GM12878 (cell line): ENCODE data around the gene CRTAP. TPM values are rescaled to one million over a fixed set of nuclear protein-coding genes. Genes with fewer than 3 reads are reported as not detected.

ENCODE experiments used
- ATAC-seq: fragments of 200-7000 bp; cut with Tn5 transposase; 3 replicates; pipeline ENCODE4 v1.9.1; 2020; ENCODE audit warnings: mild to moderate bottlenecking, moderate library complexity
- BruUV-seq: library from RNA; stranded (reverse); fragments of 400-500 nt; replicated peaks from 2 replicates; lab custom pipeline; 2021; lab: Mats Ljungman, UMichigan
- CTCF ChIA-PET: fragments of 300-600 bp; sonication (Branson Sonifier 250); formaldehyde crosslinking; extraction: SDS; loops from one replicate; lab custom pipeline; 2021; ENCODE audit warnings: inconsistent platforms; lab: Yijun Ruan, JAX
- POLR2A ChIA-PET: fragments of 350-600 bp; formaldehyde crosslinking; extraction: SDS; loops from one replicate; lab custom pipeline; 2021; ENCODE audit warnings: inconsistent platforms; lab: Charles Lee
- RAD21 ChIA-PET: fragments of 300-600 bp; sonication (Branson Sonifier 250); formaldehyde crosslinking; loops from one replicate; lab custom pipeline; 2023; ENCODE audit warnings: antibody characterized with exemption; ENCODE audit not compliant: unreplicated experiment; lab: Charles Lee
- SMC1A ChIA-PET: fragments of 300-600 bp; sonication (Branson Sonifier 250); formaldehyde crosslinking; loops from one replicate; lab custom pipeline; 2023; ENCODE audit not compliant: unreplicated experiment, uncharacterized antibody; lab: Charles Lee
- DNase-seq: peaks from one replicate; pipeline ENCODE4 v3.0.0-alpha.2; 2011; ENCODE audit warnings: low read depth, low spot score
- FAIRE-seq: peaks from 3 replicates; lab custom pipeline; 2011; peaks lifted over from hg19 to GRCh38; lab: Jason Lieb, UNC
- H2AFZ ChIP-seq: 2 replicates; pipeline ENCODE4 v1.6.0; 2011; ENCODE audit warnings: low read depth, low read length, control low read depth; ENCODE audit not compliant: control insufficient read depth
- H3K27ac ChIP-seq: 2 replicates; pipeline ENCODE4 v1.5.1; 2011; ENCODE audit warnings: control low read depth; ENCODE audit not compliant: control insufficient read depth, insufficient read depth
- H3K27me3 ChIP-seq, 2 experiments: replicated peaks in 1 of 2; 2 replicates each; pipeline versions ENCODE4 v1.6.0 to v1.6.1; 2011; ENCODE audit warnings: low read length in 1 of 2; ENCODE audit not compliant: control insufficient read depth in 2 of 2, insufficient read depth in 2 of 2
- H3K36me3 ChIP-seq, 2 experiments: 2 replicates each; pipeline ENCODE4 v1.5.1; 2011; ENCODE audit warnings: low read length in 1 of 2; ENCODE audit not compliant: control insufficient read depth in 2 of 2, insufficient read depth in 2 of 2
- H3K4me1 ChIP-seq: 2 replicates; pipeline ENCODE4 v1.6.1; 2011; ENCODE audit warnings: mild to moderate bottlenecking, low read length, moderate library complexity, mixed read lengths; ENCODE audit not compliant: control insufficient read depth, insufficient read depth
- H3K4me2 ChIP-seq: 2 replicates; pipeline ENCODE4 v1.6.0; 2011; ENCODE audit warnings: control low read depth; ENCODE audit not compliant: control insufficient read depth, insufficient read depth
- H3K4me3 ChIP-seq: fragments of 200-600 bp; sonication (generic); 2 replicates; pipeline ENCODE4 v1.5.1; 2016
- H3K79me2 ChIP-seq: 2 replicates; pipeline ENCODE4 v1.6.0; 2011; ENCODE audit warnings: low read length; ENCODE audit not compliant: control insufficient read depth, insufficient read depth
- H3K9ac ChIP-seq: 2 replicates; pipeline ENCODE4 v1.8.0; 2011; ENCODE audit warnings: low read length, control low read depth, mixed read lengths; ENCODE audit not compliant: control insufficient read depth, insufficient read depth
- H3K9me3 ChIP-seq: replicated peaks from 3 replicates; pipeline ENCODE4 v1.5.1; 2011; ENCODE audit warnings: mild to moderate bottlenecking, low read length; ENCODE audit not compliant: control insufficient read depth, insufficient read depth
- H4K20me1 ChIP-seq: 2 replicates; pipeline ENCODE4 v1.6.0; 2011; ENCODE audit not compliant: control insufficient read depth, insufficient read depth
- BCL11A ChIP-seq: IDR thresholded peaks from 2 replicates; pipeline ENCODE4 v1.6.1; 2011; ENCODE audit warnings: low read depth, low read length
- BHLHE40 ChIP-seq, 2 experiments: fragments of 450-650 bp in 1 of 2; IDR thresholded peaks; 2 replicates each; pipeline ENCODE4 v1.6.1; 2011 to 2017; ENCODE audit warnings: low read depth in 2 of 2, borderline replicate concordance in 1 of 2, improper control_type of control experiment in 1 of 2, low read length in 1 of 2, mild to moderate bottlenecking in 1 of 2
- CREB1 ChIP-seq: IDR thresholded peaks from 2 replicates; pipeline ENCODE4 v1.6.1; 2012; ENCODE audit warnings: low read depth, mild to moderate bottlenecking, inconsistent platforms
- CUX1 ChIP-seq: IDR thresholded peaks from 2 replicates; pipeline ENCODE4 v1.6.1; 2012; ENCODE audit warnings: improper control_type of control experiment, low read depth, low read length; ENCODE audit not compliant: insufficient replicate concordance
- HDAC6 ChIP-seq: fragments of 200-600 bp; sonication (generic); IDR thresholded peaks from one replicate; pipeline ENCODE4 v1.8.0; 2017; ENCODE audit warnings: antibody characterized with exemption; ENCODE audit not compliant: unreplicated experiment
- MXI1 ChIP-seq: fragments of 150-350 bp; IDR thresholded peaks from 2 replicates; pipeline ENCODE4 v1.6.1; 2011; ENCODE audit warnings: low read depth, mild to moderate bottlenecking, inconsistent platforms, low read length, improper control_type of control experiment
- NKRF ChIP-seq: fragments of 450-650 bp; conservative IDR thresholded peaks from 2 replicates; pipeline ENCODE4 v1.6.1; 2017; ENCODE audit warnings: mild to moderate bottlenecking, moderate library complexity
- POLR2AphosphoS5 ChIP-seq: IDR thresholded peaks from 2 replicates; pipeline ENCODE4 v1.6.1; 2011; ENCODE audit warnings: mild to moderate bottlenecking, low read length, inconsistent platforms
- RAD51 ChIP-seq: fragments of 450-650 bp; IDR thresholded peaks from 2 replicates; pipeline ENCODE4 v1.6.1; 2016; ENCODE audit warnings: moderate library complexity, mild to moderate bottlenecking, inconsistent platforms
- SRF ChIP-seq, 2 experiments: IDR thresholded peaks; 2 replicates each; pipeline ENCODE4 v1.6.1; 2011; ENCODE audit warnings: low read depth in 2 of 2, low read length in 2 of 2, mild to moderate bottlenecking in 1 of 2, moderate library complexity in 1 of 2
- ZNF207 ChIP-seq: fragments of 450-650 bp; IDR thresholded peaks from 2 replicates; pipeline ENCODE4 v1.6.1; 2014; ENCODE audit warnings: antibody characterized with exemption, mild to moderate bottlenecking, borderline replicate concordance
- ZNF217 ChIP-seq: fragments of 450-650 bp; IDR thresholded peaks from 2 replicates; pipeline ENCODE4 v1.6.1; 2017; ENCODE audit warnings: antibody characterized with exemption, mild to moderate bottlenecking
- WGBS: methylation state at CpG from one replicate; pipeline ENCODE4 v1.1.6; 2016; ENCODE audit warnings: low lambda C conversion rate; ENCODE audit not compliant: insufficient replicate concordance, insufficient coverage; ENCODE audit errors: missing lambda C conversion rate; 5-methylcytosine and 5-hydroxymethylcytosine counted together
- in situ Hi-C: fragments of 300-500 bp; cut with MboI; formaldehyde crosslinking; loops from 9 replicates; pipeline ENCODE4 v1.14.3; 2018; ENCODE audit warnings: mixed read lengths
- intact Hi-C: fragments of 100-400 bp; cut with micrococcal nuclease; formaldehyde crosslinking; loops from one replicate; pipeline ENCODE4 v1.14.2; 2022; ENCODE audit not compliant: unreplicated experiment
- polyA plus RNA-seq, 11 experiments: library from polyadenylated mRNA; depleted of rRNA in 4 of 11; unstranded in 6 of 11; stranded (reverse) in 5 of 11; fragments of >200 nt; fragmentation: Nextera tagmentation in 4 of 11; fragmentation: Illumina TruSeq in 1 of 11; extraction: Ambion mirVana in 4 of 11; extraction: Trizol in 1 of 11; gene quantifications; 1 replicate in 1 of 11; 2 replicates in 10 of 11; pipeline versions ENCODE4 v1.2.1 to v1.2.3, GENCODE V29; 2011 to 2016; ENCODE audit warnings: inconsistent platforms in 2 of 11, missing spikeins in 2 of 11, low read depth in 1 of 11
- total RNA-seq, 4 experiments: library from RNA; depleted of rRNA in 3 of 4; stranded (reverse); fragments of >200 nt in 3 of 4; fragmentation: Illumina TruSeq in 1 of 4; extraction: Trizol in 1 of 4; gene quantifications; 2 replicates each; pipeline versions ENCODE4 v1.2.1 to v1.2.3, GENCODE V29; 2013 to 2021

The CRTAP gene
- total and polyA plus RNA-seq, 10 of the 15 experiments (the other 5 are each of a cell fraction or from before 2014, with no cell fraction given) = 6.0 to 42.3 (median 23.3) TPM

GRCh38 chr3:33152363-33153360 lies 38.8 kb downstream of the CRTAP start:
- POLR2A ChIA-PET = no interaction called here
- FAIRE-seq (no peak), DNase-seq (no peak), ATAC-seq (no peak)
- in situ Hi-C loops = no loop called here
- CTCF ChIA-PET = interaction anchor here (0.9 to 13.7 kb wide), 4 partner anchors 10 to 84 kb away, joined by 3 to 136 read pairs (median 4); no protein-coding TSS in a partner anchor
- Histone ChIP-seq H3K79me2 (no peaks in the 10 kb centered on the region), H3K36me3 (no peaks in the 10 kb centered on the region), H3K9ac (no peak overlapping the region), H3K4me2 (no peak overlapping the region), H2AFZ (no peak overlapping the region), H3K27me3 (no peaks in the 10 kb centered on the region), H3K9me3 (no peaks in the 10 kb centered on the region), H3K4me1 (no peaks in the 10 kb centered on the region), H3K27ac (no peak overlapping the region), H4K20me1 (no peaks in the 10 kb centered on the region), H3K4me3 (no peak overlapping the region)
- intact Hi-C loops = no loop called here
- WGBS = 62% methylated on average over 19 of the region's 19 CpGs
- RAD21 ChIA-PET = no interaction called here
- no TSS peak for BruUV-seq
- SMC1A ChIA-PET = interaction anchor here (1.0 to 1.2 kb wide), 2 partner anchors 21 to 90 kb away, joined by 3 read pairs; no protein-coding TSS in a partner anchor
- TF ChIP-seq POLR2AphosphoS5 = no peak
- no peak for TF ChIP-seq NKRF
- TF ChIP-seq CUX1 = no peak
- no peak for TF ChIP-seq ZNF207
- no peak for TF ChIP-seq BHLHE40 (IDR thresholded peaks at IDR 0.05; ENCODE audit: borderline replicate concordance in 1 of 2, low read depth in 2 of 2, low read length in 1 of 2)
- no peak for TF ChIP-seq ZNF217
- no peak for TF ChIP-seq MXI1
- TF ChIP-seq RAD51 = no peak
- no peak for TF ChIP-seq SRF (IDR thresholded peaks at IDR 0.05; ENCODE audit: low read depth in 2 of 2, low read length in 2 of 2)
- no peak for TF ChIP-seq CREB1
- TF ChIP-seq HDAC6 = no peak
- no peak for TF ChIP-seq BCL11A
